GM21367 (cell line): ENCODE measurements around the gene MTNR1A.
"Not testable (repeated sequence)": the region's sequence is repeated elsewhere in the genome, so short reads cannot be mapped to it uniquely, and the experiment has no call there.

ENCODE experiments used
- ATAC-seq: cut with Tn5 transposase; IDR thresholded peaks from one replicate; pipeline ENCODE4 v1.9.1; 2021; ENCODE audit not compliant: unreplicated experiment

The MTNR1A gene

DNA sequence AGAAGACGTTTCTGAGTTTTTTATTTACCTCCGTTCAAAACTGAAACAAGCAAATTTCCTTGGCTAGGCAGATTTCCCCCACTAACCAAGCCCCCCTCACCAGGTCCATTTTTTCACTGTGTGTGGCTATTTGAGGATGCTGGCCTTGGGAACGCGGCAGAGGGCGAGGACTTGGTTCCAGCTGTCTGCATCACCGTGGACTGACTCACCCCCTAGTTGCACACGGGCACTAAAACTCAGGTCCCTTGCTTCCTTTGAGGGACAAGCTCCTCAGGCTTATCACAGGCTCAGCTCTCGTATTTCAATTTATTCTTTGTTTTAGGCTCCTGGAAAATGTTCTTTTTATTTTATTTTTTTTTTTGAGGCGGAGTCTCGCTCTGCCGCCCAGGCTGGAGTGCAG, 8.4 kb upstream of the MTNR1A start:
- ATAC-seq: no peak

DNA sequence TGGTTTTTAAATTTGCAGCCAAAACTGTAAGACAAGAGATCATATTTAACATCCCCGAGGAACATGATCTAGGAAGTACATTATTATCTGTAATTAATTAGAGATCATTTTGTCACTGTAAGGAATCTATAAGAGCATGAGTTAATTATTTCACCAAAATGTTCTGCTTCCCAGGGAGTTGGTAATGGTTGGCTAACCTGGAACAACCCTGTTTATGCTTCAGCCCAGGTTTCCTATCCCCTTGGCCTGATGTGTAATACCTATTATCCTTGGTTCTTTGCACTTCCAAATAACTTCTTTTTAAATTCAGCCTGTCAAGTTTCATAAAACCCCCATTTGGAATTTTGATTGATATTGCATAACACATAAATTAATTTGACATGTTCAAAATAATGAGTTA, 6.4 kb upstream of the MTNR1A start:
- ATAC-seq: no peak

DNA sequence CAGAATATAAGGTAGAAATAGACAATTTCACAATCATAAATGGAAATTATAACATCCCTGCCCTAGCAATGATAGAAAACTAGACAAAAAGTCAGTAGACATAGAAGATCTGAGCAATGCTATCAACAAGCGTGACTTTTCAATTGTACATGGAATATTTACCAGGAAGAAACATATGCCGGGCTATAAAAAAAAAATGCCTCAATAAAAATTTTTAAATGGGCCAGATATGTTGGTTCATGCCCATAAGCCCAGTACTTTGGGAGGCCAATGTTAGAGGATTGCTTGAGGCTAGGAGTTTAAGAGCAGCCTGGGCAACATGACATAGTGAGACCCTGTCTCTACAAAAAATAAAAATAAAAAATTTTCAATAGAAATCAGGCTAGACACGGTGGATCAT, 5.3 kb upstream of the MTNR1A start:
- no peak for ATAC-seq

DNA sequence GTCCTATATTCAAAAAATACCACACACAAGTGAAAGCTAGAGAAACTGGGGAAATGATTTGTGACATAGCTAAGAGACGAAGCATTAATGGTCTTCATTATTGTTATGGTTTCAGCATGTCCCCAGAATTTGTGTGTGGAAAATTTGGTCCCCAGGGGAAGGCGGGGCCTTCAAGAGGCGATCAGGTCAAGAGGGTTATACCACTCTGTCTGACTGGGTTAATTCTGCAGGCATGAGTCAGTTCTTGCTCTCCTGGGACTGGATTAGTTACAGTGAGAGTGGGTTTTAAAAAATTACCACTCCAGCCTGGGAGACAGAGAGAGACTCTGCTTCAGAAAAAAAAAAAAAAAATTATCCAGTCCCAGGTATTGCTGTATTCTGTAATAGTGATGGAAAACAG, 2.1 kb upstream of the MTNR1A start:
- no peak for ATAC-seq

DNA sequence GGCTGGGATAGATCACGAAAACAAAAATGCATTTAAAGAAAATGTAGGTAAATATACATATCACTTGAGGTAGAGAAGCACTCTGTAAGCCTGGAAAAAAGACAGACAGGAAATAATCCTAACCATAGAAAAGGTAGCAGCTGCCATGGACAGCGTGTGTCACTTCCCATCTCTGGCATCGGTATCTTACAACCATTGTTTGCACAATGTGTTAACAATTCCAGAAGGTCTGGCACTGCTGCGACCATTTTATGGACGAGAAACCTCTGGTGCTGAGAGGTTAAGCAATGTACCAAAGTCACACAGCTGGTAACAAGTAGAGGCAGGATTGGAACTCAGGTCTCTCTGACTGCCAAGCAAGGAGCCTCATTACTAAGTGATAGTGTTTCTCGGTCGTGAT, 1.7 kb upstream of the MTNR1A start:
- no peak for ATAC-seq

DNA sequence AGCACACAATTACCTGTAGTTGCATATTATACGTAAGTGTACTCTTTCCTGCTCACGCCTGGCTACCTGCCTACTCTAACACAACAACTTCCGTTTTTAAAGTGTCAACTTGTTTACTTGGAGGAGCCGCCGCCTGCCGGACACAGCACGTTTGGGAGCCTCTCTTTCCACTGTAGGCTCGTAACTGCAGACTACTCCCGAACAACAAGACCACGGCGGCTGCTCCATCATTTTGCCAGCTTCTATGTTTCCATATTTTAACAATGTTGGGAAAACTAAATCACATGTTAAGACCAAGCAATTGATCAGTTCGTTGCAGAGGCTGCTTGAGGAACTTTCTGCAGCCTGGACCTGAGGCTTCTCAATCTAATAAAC, 841 bp downstream of the MTNR1A start:
- ATAC-seq: no peak

DNA sequence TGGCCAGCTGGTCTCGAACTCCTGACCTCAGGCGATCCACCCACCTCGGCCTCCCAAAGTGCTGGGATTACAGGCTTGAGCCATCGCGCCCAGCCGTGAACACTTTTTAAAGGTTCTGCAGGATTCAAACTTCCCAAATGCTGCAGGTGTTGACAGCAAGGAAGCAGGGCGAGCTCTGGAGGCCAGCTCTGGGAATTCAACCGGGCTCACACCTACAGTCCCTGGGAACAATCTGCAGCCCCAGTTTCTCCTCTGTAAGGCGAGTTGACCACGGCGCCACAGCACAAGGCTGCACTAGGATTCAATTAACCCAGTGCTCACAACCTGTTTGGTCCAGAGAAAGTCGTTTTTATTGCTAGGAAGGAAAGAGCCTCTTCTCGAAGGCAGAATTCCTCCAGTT, 1.6 kb downstream of the MTNR1A start:
- ATAC-seq: no peak

DNA sequence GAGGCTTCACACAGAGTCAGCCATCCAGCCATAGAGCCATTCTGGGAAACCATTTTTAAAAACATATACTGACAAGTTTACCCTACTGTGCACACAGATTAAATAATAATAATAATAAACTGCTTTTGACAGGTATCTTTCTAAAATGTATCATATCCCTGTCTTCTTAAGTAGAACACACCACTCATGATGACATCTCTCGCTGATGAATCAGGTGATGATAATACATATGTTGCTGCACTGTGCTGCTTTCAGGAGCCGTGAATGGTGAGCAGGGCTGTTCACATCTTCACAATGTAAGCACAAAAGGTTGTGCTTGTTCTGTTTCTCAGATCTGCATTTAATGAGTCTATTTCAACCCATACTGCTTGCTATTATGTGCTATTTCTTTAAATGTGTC, 3.5 kb downstream of the MTNR1A start:
- no peak for ATAC-seq

DNA sequence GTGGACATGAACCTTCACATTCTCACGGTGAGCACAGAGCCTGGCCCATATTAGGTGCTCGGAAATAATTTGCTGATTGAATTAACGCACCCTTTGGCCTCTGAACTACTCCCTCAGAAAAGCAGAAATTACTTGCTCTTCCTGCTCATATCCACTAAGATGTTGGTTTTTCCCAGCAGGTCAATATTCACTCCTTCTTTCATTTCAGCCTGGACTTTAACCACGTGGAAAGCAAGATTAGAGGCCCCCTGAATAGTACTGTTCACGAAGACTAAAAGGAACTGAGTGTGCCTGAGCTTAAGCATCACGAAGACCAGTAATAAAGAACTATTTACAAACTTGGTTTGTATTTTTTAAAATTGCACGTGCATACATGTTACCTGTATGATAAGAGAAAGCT, 9.9 kb downstream of the MTNR1A start:
- no peak for ATAC-seq

DNA sequence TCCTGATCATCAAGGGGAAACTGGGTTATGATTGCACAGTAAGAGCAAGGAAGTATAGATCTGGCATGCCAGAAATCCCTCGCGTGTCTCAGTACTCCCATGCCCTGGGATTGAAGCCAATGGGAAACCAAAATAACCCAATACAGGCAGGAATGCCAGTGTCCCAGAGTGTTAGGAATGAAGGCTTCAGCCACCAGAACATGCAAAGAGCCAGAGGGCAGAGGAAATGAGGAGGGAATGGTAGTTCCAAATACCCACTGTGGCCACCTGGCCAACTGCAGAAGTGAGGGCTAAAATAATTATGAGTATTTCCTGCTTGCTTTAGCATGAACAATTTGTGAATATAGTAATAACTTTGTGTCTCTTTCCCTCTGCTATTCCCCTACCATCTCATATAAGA, 12.2 kb downstream of the MTNR1A start:
- ATAC-seq: no peak

DNA sequence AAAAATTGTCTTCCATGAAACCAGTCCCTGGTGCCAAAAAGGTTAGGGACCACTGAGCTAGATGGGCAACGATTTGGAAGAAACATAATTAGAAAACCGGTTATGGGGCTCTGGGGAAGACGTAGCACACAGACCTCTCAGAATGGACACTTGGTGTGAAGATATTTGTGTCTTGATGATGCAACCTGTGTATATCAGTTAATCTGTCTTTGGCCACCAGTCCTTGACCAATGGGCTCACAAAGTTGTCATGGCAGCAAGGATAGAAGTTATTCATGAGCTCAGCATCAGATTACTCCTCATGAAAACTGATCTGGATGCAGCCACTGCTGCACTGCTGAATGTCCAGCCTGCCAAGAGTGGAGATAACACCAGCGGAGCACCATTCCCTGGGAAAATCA, 13.6 kb downstream of the MTNR1A start:
- ATAC-seq: no peak

DNA sequence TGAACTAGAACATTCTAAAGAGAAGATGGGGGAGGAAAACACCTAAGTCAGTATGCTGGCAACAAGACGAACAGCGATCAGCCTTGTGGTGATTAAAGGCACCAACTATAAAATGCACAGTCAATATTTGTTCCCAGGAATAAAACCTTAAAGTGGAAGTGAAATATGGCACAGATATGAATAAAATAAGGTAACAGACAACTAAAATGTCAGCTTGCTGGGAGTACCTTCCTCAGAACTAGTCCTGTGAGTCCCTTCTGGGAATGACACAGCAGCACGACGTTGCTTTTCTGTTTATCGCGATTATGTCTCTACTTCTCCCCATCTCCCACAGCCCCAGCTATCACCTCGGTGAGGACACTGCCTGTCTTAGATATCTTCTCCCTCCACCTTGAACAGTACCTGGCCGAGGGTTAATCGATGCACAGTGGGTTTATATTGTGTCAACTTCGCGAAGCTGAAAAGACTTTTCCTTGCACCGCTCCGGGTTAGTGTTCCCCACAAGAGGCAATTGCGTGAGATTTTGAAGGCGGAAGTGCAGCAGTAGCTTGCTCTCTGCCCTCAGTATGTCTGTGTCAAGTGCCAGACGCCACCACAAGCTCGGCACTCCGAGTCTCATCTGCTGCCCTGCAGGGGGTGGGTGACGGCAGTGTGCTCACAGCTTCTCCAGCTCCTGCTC, 17.4 kb downstream of the MTNR1A start:
- ATAC-seq: no peak

DNA sequence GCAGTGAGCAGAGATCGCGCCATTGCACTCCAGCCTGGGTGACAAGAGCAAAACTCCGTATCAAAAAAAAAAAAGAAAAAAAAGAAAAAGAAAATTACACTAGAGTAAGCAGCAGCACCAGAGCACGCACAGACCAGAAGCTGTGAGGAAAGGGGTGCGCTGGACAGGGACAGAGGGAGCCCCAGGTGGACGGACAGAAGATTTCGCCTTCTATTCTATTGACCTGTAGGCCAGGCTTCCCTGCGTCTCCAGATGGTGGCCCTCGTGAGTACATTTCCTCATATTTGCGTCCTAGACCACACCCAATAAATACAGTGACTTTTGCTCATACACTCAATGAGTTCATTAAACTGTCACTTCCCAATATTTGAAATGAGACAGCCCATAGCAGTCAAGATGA, 19.1 kb downstream of the MTNR1A start:
- no peak for ATAC-seq

DNA sequence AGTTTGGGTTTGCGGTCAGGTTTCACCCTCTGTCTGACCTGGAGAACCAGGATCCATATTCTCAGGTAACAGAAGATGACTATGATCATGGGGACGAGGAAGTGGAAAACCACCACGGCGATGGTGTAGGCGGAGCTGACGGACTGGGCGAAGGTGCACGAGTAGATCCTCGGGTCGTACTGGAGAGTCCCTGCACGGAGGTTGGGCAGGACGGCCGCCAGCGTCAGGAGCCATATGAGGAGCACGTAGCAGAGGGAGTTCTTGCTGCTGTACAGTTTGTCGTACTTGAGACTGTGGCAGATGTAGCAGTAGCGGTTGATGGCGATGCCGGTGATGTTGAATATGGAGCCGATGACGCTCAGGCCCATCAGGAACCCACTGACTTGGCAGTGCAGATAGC, 21.3 kb downstream of the MTNR1A start:
- no peak for ATAC-seq

DNA sequence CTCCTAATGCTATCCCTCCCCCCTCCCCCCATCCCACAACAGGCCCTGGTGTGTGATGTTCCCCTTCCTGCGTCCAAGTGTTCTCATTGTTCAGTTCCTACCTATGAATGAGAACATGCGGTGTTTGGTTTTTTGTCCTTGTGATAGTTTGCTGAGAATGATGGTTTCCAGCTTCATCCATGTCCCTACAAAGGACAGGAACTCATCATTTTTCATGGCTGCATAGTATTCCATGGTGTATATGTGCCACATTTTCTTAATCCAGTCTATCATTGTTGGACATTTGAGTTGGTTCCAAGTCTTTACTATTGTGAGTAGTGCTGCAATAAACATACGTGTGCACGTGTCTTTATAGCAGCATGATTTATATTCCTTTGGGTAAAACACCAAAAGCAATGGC, 31.4 kb downstream of the MTNR1A start:
- not testable (repeated sequence) for ATAC-seq

DNA sequence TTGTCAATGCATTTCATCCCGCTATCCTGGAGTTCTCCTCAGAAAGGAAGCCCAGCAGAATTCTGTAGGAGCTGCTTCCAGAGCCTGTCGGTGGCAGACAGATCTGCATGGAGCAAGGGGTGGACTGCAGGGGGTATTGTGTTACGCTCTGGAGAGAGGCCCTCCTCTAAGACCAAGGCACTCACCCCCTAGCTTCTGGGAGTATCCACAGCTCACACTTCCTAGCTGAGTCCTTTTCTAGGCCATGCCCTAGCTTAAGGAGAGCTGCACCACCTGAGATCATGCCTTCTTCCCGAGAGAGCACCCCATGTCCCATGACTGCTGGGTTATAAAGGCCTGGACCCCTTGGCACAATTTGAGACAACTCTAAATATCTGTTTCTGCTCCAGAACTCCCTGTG, 39.1 kb downstream of the MTNR1A start:
- ATAC-seq: no peak

DNA sequence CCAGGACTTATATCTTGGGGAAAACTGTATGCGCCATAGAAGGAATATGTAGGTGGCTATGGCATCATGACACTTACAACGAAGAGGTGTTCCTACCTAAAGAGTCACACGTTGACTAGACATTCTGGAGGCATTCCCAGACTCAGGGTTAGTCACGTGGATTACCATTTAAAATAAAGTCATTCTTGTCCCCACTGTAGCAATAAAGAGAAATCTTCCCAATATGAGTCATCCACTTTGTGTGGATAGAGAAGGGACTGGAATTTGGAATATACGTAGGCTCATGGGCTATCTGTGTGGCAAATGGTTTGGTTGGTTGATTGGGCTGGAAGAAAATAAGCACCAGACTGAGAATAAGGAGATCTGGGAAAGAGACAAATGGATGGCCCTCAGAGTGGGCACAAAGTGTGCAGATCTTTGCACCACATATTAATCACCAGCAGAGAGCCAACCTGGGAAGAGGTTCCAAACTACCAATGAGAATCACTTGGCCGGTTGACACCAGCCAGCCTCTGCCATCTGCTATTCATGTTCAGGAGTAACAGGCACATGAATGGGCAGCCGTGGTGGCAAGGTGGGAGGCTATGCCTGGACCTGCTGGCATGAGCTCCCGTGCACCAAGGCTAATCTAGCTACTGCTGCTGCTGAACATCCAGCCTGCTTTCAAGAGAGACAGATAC, 41.0 kb downstream of the MTNR1A start:
- no peak for ATAC-seq

DNA sequence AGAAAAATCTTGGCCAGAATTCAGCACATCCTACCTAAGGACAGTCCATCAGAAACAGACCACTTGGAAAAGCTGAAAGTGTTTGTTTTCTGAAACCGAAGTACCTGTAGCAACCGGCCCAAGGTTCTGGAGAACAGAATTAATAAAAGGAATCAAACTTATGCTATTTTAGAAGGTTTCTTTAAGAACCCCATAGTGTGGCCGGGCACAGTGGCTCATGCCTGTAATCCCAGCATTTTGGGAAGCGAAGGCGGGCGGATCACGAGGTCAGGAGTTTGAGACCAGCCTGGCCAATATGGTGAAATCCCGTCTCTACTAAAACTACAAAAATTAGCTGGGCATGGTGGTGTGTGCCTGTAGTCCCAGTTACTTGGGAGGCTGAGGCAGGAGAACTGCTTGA, 50.6 kb downstream of the MTNR1A start:
- not testable (repeated sequence) for ATAC-seq

DNA sequence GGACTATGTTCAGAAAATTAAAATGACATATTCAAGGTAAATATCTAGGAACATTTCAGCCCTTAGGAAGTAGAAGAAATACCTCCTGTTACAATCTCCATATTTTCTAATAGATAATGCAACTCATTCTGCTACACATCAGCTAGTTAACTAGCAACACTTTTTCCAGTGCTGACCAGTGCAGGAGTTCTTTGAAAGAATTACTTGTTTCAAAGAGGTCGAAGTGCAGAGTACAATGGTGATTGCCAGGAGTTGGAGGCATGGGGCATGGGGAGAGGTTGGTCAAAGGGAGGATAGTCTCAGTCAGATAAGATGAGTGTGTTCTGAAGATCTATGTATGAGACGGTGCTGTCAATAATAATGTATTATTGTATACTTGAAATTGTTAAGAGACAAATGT, 53.1 kb downstream of the MTNR1A start:
- no peak for ATAC-seq

DNA sequence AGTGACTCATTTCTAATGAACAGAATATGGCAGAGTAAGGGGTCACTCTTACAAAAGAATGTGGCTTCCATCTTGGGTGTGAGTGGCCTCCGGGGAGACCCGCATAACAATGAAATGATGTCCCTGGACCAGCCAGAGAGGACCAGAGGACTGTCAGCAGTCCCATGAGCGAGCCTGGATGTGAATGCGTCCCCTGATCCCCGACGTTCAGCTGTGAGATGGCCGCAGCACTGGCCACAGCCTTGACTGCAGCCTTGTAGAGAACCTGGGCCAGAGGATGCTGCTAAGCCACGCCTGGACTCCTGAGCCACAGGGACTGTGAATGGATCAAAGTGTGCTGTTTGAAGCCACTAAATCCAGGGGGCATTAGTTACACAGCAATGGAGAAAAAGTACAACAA, 53.8 kb downstream of the MTNR1A start:
- ATAC-seq: no peak

DNA sequence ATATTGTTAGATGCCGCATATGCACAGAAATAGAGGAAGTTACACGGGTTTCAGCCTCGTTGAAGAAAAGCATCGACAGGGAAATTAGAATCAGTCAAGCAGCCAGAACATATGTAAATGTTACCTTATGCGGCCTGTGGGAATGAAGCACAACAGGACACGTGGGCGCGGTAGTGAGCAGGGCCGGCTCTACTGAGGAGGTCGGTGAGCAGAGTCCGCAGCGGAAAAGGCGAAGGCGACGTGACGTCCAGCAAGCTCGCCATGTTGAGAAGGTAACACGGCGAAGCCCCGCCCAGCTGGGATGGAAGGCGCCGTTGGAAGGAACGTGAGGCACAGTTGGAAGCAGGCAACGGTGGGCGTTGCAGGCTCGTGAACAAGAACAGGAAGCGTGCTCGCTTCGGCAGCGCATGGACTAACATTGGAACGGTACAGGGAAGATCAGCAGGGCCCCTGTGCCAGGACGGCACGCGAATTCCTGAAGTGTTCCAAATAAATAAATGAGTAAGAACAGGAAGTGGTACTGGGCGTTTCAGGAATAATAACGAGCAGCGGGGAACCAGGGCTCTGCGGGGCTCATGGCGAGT, 54.6 kb downstream of the MTNR1A start:
- ATAC-seq: no peak

DNA sequence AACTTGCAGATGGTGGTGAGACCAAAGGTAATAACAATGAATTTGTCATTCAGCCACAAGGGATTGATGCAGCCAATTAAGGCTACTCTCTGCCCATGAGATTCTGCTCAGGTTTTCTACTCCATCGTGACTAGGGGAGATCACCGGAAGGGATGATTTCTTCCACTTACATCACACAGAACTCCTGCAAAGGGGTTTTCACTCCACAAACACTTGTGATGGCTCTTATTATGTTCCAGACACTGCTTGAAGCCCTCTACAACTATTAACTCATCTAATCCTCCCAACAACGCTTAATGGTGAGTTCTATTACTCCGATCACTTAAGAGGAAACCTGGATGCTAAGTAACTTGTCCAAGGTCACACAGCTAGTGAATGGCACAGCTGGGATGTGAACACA, 55.9 kb downstream of the MTNR1A start:
- ATAC-seq: no peak

DNA sequence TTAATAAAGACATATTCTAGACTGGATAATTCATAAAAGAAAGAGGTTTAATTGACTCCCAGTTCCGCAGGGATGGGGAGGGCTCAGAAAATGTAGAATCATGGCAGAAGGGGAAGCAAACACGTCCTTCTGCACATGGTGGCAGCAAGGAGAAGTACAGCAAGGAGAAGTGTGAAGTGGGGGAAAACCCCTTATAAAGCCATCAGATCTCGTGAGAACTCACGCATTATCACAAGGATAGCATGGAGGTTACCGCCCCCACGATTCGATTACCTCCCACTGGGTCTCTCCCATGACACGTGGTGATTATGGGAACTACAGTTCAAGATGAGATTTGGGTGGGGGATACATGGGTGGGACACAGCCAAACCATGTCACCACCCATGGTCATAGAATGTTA, 58.3 kb downstream of the MTNR1A start:
- ATAC-seq: no peak
